ENCODE results near the gene CCDC85B.

CCDC85B gene

GRCh38 chr11:65937766-65938165 is 47.3 kb downstream of the CCDC85B start:
- no peak for TF ChIP-seq CTCF (IDR thresholded peaks at IDR 0.05; ENCODE audit: low read depth, low read length)
- no peak for DNase-seq (ENCODE audit: extremely low read depth, low read depth)
